Measurements from ENCODE around the gene VWC2L.

Gene VWC2L

DNA sequence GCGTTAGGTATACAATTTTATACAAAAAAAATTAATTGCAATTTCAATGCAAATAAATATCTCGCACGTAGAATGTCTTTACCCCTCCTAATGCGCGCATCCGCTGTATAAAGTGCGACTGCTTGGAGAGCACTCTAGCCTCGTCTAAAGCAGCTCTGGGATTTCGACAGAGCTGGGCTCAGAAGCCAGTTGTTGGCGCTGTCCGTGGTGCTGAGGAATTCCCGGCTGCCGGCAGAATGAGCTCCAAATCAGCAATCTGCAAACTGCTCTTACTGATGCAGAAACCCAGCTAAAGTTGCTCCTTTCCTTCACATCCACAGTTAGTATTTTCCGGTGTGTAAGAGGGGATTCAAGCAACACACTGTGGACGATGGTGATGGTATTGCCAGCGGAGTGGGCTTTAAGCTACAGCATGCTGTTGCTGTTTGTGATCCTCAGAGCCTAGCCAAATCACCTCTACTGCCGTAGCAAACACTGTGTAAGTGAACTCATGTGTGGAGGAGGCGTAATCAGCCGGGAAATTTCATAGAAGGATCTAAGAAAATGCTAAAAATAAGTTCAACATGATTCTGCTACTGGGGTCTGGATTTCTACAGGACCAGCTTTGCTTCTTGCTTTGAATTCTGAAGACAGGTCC lies at the start of gene VWC2L:
TSS of gene VWC2L (plus strand) at position 137 of the 637 bp plus-strand sequence. CDS start 3,140 bp downstream, outside the sequence.
- no peak for DNase-seq

- DNase-seq: no peak
Observed at GRCh38 chr2:214361116-214361515, 49.7 kb upstream of the VWC2L start.

DNA sequence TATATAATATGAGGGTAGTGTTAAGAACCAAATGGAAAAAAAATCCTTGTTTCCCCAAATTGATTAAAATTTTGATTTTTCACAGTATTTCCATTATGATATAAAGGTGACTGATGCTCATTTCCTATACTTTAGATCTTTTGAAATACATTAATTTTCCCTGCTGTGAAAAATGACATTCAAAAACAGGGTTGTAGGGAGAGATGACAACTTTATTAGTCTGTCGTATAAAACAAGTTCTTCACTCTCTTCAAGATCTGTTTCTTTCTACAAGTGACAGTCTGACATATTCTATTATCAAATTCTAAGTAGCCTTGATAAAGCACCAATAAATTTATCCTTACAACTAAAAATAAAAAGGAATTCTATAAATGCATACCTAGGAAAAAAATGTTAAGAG lies 45.3 kb upstream of the VWC2L start:
- no peak for DNase-seq

- DNase-seq: no peak
Observed at GRCh38 chr2:214367171-214367570, 43.7 kb upstream of the VWC2L start.

DNA sequence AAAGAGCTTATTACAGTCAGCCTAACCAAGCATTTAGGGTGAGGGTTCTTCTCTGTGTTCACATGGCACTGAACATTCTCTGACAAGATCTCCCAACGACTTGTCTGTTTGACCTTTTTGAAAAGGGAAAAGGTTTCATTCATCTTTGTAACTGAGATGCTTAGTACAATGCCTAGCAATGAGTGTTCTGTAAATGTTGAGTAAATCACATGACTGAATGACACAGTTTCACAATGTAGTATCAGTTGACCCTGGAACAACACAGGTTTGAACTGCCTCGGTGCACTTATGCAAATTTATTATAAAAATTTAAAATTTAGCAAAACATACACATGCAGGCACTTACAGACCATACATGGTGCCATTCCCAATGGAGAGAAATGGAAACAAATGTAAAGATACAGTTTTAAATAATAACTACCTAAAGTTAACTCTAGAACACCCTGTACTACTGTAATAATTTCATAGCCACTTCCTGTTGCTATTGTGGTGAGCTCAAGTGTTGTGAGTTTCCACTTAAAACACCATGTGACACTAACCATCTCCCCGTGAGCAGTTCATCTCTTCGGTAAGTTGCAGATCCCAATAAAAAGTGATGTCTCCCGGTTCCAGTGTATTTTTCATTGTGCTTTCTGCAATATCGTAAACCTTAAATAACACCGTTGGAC lies 34.1 kb upstream of the VWC2L start:
- DNase-seq: no peak

GRCh38 chr2:214377286-214377624 lies 33.6 kb upstream of the VWC2L start:
- DNase-seq: no peak

DNA sequence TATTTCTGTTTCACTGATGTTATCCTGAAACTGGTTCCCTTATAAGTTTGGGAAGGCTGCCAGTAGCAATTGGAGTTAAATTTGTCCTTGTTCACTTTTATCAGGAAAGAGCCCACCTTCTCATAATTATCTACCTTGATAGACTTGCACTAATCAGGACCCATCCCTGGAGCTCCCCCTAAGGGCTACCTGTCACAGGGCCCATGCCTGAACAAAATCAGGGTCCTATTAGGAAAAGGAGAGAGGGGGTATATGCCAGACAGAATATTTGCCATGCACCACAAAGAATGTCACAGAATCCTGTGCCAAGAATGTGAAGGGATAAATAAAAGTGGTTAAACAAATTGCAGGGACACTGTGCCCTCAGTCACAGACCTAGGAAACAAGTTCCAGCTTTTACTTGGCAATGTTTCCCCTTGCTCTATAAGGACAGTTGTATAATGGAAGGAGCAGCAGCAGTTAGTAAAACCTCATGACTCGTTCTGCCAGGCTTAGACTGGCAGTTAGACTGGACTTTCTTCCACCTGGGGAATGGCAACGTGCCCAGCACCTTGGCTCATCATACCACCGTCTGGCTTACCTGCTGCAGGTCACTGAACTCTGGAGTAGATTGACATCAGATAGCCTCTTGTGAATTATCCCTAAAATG lies 32.3 kb upstream of the VWC2L start:
- DNase-seq: no peak

DNA sequence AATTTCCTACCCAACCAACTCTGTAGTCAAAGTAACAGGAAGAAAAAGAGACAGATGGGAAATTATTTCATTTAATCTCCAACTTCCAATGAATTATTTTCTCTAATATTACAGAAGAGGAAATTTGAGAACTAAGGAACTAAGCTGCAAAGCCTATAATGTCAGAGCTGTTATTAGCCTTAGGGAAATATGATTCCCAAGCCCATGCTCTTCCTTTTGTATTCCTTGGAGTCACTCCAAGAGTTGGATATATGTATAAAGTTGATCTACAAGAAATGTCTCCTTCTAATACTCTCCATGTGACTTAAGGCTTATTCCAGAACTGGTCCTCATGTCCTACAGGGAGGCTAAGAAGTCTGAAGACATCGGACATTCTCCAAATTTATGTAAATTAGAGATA lies 31.6 kb upstream of the VWC2L start:
- no peak for DNase-seq

DNA sequence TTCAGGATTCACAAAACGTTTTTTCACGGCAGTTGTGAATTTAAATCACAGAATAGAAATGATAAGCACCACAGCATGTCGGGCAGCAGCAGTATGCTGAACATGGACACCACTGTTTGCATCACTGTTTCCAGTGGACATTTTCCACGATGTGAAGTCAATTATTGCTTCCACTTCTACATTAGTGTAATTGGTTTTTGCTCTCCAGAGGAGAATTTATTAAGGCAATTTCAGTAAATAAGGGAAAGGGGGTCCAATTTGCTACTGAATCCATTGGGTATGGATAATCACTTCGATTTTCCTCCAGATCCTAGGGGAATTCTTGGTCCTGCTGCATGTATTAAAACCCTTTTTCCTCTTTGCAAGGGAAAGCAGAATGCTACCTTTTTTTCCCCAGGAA lies 30.2 kb upstream of the VWC2L start:
- no peak for DNase-seq

- no peak for DNase-seq
Observed at GRCh38 chr2:214382229-214382628, 28.6 kb upstream of the VWC2L start.

DNA sequence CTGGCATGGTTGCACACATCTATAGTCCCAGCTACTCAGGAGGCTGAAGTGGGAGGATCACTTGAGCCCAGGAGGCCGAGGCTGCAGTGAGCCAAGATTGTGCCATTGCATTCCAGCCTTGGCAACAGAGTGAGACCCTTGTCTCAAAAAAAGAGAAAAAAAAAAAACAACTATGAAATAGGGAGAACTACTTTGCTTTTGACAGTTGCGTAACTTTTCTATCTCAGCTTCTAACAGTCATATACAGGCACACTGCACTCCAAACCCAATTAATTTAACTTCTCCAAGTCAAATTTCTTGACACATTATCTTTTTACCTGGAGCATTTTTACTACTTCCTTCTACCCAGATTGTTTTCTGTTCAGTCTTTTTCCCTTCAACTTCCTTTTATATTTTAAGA lies 24.1 kb upstream of the VWC2L start:
- DNase-seq: no peak

GRCh38 chr2:214389334-214389733 lies 21.5 kb upstream of the VWC2L start:
- no peak for DNase-seq

GRCh38 chr2:214393796-214394195 lies 17.1 kb upstream of the VWC2L start:
- no peak for DNase-seq

DNA sequence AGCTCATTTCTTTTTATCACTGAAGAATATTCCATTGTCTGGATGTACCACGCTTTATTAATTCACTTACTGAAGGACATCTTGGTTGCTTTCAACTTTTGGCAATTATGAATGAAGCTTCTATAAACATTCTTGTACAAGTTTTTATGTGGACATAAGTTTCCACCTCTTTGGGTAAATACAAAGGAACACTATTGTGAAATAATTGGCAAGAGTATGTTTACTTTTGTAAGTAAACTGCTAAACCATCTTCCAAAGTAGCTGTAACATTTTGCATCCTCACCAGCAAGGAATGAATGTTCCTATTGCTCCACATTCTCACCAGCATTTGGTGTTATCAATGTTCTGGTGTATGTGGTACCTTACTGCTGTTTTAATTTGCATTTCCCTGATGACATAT lies 15.8 kb upstream of the VWC2L start:
- DNase-seq: no peak

DNA sequence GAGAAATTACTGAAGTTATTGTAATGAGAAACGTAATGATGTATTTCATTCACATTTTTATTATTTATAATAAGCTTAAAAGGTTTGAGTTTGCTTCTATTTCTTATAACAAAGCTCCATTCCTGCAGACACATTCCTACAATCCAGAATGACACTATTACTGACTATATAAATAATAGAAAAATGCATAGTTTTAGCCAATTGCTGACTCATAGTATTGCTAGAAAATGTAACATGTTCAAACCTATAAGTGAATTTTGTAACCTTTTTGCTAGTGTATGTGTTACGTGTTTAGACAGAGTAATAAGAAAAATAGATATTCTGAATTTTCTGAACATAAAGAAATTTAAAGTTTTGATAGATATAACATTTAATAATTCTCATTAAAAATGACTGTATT lies 9.3 kb upstream of the VWC2L start:
- no peak for DNase-seq

DNA sequence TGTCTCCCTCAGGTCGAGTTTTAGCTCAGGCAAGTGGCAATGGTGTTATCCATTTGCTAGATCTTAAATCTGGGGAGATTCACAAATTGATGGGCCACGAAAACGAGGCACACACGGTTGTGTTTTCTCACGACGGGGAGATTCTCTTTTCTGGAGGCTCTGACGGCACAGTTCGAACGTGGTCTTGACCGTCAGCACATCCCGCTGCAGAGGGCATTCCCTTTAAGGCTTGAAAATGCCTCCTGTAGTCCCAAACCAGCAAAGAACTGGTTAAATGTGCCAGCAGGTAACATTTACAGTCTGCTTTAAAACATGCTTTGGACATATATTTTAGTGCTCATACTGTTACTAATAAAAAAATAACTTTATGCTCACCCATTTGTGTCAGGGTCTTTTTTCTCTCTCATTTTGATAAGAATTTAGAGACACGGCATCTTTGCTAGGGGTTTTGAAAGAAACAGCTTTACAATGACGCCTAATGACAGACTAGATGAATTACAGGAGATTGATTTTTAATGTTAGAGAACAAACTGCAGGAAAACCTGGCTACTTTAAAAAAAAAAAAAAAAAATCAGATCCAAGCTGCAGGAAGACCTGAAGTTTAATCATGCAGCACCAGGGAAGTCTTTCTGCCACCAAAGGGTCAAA lies 602 bp upstream of the VWC2L start:
- DNase-seq: no peak

DNA sequence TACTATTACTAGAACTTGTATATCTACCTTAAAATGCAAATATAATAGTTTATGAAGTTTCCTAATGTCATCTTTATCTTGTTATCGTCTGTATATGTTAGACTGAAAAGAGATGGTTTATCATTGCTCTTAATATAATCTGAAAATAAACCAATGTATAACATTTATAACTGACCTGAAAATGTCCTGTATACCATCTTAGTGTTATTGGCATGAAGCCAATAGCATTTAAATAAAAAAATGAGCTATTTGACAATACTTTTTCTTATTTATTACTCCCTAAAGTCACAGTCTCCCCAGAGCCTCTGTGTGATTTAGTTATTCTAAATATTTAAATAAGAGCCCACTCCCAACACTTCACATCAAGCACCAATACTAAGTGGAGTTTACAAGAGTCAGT lies 1.8 kb downstream of the VWC2L start:
- no peak for DNase-seq

DNA sequence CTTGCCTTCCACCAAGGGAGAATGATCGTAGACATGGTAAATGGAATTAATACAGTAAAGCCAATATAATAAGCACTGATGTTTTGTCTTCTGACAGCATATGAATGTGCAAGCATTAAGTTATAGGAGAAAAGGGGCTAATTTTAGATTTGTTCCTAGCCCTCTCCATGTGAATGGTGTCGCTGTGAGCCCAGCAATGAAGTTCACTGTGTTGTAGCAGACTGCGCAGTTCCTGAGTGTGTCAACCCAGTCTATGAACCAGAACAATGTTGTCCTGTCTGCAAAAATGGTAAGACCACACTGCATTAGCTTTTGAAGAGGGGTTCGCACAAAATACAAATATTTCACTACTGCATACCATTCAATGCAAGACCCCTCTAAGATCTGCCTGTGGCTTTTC lies 25.6 kb downstream of the VWC2L start:
- no peak for DNase-seq

- DNase-seq: no peak
Observed at GRCh38 chr2:214450118-214450894, 39.5 kb downstream of the VWC2L start.

GRCh38 chr2:214451516-214452275 lies 40.8 kb downstream of the VWC2L start:
- DNase-seq: no peak

- DNase-seq: no peak
Observed at GRCh38 chr2:214465363-214466146, 54.7 kb downstream of the VWC2L start.

GRCh38 chr2:214469728-214470127 lies 58.9 kb downstream of the VWC2L start:
- DNase-seq: no peak

All from CD4-positive, alpha-beta T cell treated with Interleukin-1 beta for 1 hour (primary cell).